Peyer's patch (tissue), 4 donors: ENCODE data around the gene SOBP.

Source experiments
- CTCF ChIP-seq, 6 experiments: fragments of 450-650 bp in 4 of 6; fragments of 200-600 bp in 2 of 6; sonication (generic) in 1 of 6; IDR thresholded peaks; one replicate each; pipeline ENCODE4 v1.5.1; 2017 to 2019; ENCODE audit warnings: antibody characterized with exemption in 6 of 6, mild to moderate bottlenecking in 3 of 6, moderate library complexity in 1 of 6
- POLR2A ChIP-seq, 2 donors: fragments of 450-650 bp; IDR thresholded peaks; one replicate each; pipeline ENCODE4 v1.5.1; 2017; ENCODE audit warnings: antibody characterized with exemption in 2 of 2, mild to moderate bottlenecking in 2 of 2, moderate library complexity in 2 of 2

- TF ChIP-seq CTCF (IDR thresholded peaks at IDR 0.05) (no peak), POLR2A (IDR thresholded peaks at IDR 0.05) (no peak)
Measured at GRCh38 chr6:107444277-107444676, 45.6 kb upstream of the SOBP start.
